Measurements from ENCODE around the gene IFFO2. TPM values are rescaled to one million over a fixed set of nuclear protein-coding genes. Genes with fewer than 3 reads are reported as not detected.

The IFFO2 gene
- total and polyA plus RNA-seq, 2 of the 8 experiments (the other 6 are each of a cell fraction or from before 2014, with no cell fraction given), result 6.6 to 10.4 TPM

DNA sequence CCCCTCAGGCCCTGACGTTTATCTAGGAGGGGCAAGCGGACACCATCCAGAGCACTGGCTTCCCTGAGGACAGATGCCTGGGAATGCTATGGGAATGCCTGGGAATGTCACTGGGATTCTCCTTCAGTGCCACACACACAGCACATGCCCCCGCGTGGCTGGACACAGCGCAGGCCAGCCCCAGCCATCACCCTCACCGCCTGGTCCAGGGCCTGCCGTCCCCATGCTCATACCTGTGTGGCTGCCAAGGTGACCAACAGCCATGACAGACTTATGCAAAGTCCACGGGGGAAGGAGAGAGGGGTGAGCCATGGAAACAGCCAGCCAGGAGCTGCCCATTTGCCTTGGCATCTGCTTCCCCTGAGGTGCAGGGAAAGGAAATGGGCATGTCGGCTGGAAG is 91.3 kb downstream of the IFFO2 start:
- CTCF ChIA-PET (ENCODE audit: partially characterized antibody), result interaction anchor here (2.1 kb wide), 1 partner anchor 42 kb away, joined by 8 read pairs; no protein-coding TSS in a partner anchor
- no peak overlapping the region for H4K5ac ChIP-seq (ENCODE audit: insufficient read length, low read depth, low read length)

More for the DNA sequence above, 91.3 kb downstream of the IFFO2 start:
- no peak overlapping the region for H3K14ac ChIP-seq (ENCODE audit: insufficient read length)
- H2BK15ac ChIP-seq (ENCODE audit: low read length), result no peak overlapping the region
- no peak overlapping the region for H3K23ac ChIP-seq (ENCODE audit: insufficient read length)
- 73% methylated on average over 9 of the region's 9 CpGs; no CpG with 5 or more reads in 1 of the 2 experiments for WGBS, 2 experiments (ENCODE audit: extremely low coverage in 1 of 2, insufficient coverage in 1 of 2, insufficient read length in 1 of 2, insufficient replicate concordance in 2 of 2, low coverage in 1 of 2, low lambda C conversion rate in 2 of 2, missing lambda C conversion rate in 1 of 2)
- no peak overlapping the region for H2BK12ac ChIP-seq (ENCODE audit: low read depth, low read length)
- no peak overlapping the region for H2AFZ ChIP-seq (ENCODE audit: low read length)
- peaks cover 0 to 3% of the 10 kb centered on the region in 2 experiments for H4K20me1 ChIP-seq (replicated peaks in 1 of 2; ENCODE audit: control insufficient read depth in 1 of 2, insufficient read depth in 2 of 2, low read length in 2 of 2)
- H3K18ac ChIP-seq (ENCODE audit: extremely low read depth, low read length), result no peak overlapping the region
- no peaks in the 10 kb centered on the region for H3K23me2 ChIP-seq (ENCODE audit: low read depth, low read length)
- no peak overlapping the region for H2BK5ac ChIP-seq (ENCODE audit: low read depth, low read length)
- DNase-seq (ENCODE audit: low read depth in 1 of 2, low spot score in 2 of 2) (no peak), FAIRE-seq (no peak)
- no peaks in the 10 kb centered on the region for H3K4me1 ChIP-seq (replicated peaks in 1 of 4; ENCODE audit: control insufficient read depth in 3 of 4, insufficient read depth in 4 of 4, low read length in 3 of 4)
- no peak overlapping the region for H2AK5ac ChIP-seq (ENCODE audit: low read depth, low read length)
- no peak overlapping the region for H2BK120ac ChIP-seq (replicated peaks; ENCODE audit: low read depth, low read length)
- H3K36me3 ChIP-seq (ENCODE audit: control insufficient read depth in 2 of 4, insufficient read depth in 4 of 4, low read length in 3 of 4), result no peaks in the 10 kb centered on the region
- H3K9me3 ChIP-seq (ENCODE audit: insufficient read depth in 2 of 2, low read depth in 1 of 2, low read length in 1 of 2), result no peaks in the 10 kb centered on the region
- H3K27ac ChIP-seq (ENCODE audit: low read depth, low read length), result no peak overlapping the region
- H3K9ac ChIP-seq (replicated peaks in 1 of 4; ENCODE audit: extremely low read depth in 1 of 4, low read depth in 3 of 4, low read length in 3 of 4), result no peak overlapping the region
- H3K4me2 ChIP-seq (ENCODE audit: insufficient read depth in 1 of 2, low read depth in 2 of 2, low read length in 2 of 2), result no peak overlapping the region
- H3K27me3 ChIP-seq (replicated peaks in 1 of 4; ENCODE audit: control insufficient read depth in 3 of 4, extremely low read depth in 1 of 4, insufficient read depth in 3 of 4, low read length in 3 of 4), result no peaks in the 10 kb centered on the region
- no peak overlapping the region for H4K91ac ChIP-seq (replicated peaks; ENCODE audit: insufficient read length, low read length)
- POLR2A ChIA-PET (ENCODE audit: partially characterized antibody), result no interaction called here
- H2BK20ac ChIP-seq (ENCODE audit: low read length), result no peak overlapping the region
- H3K56ac ChIP-seq (replicated peaks; ENCODE audit: insufficient read length, low read depth, low read length), result no peak overlapping the region
- H3K79me1 ChIP-seq (ENCODE audit: low read depth, low read length), result peaks cover 2% of the 10 kb centered on the region; the same call in 1 of the 2 replicates
- H3K4ac ChIP-seq (replicated peaks; ENCODE audit: insufficient read length, low read depth, low read length), result no peak overlapping the region
- TF ChIP-seq MAFK (IDR thresholded peaks at IDR 0.05; ENCODE audit: low read depth, low read length) (no peak), CREB1 (IDR thresholded peaks at IDR 0.05) (no peak), RAD21 (IDR thresholded peaks at IDR 0.05 in 1 of 2, conservative IDR thresholded peaks at IDR 0.05 in 1 of 2; ENCODE audit: low read depth in 2 of 2, low read length in 2 of 2) (no peak), NANOG (IDR thresholded peaks at IDR 0.05; ENCODE audit: insufficient read depth, low read depth, low read length, poor library complexity, severe bottlenecking) (no peak), SIX5 (IDR thresholded peaks at IDR 0.05; ENCODE audit: low read depth, low read length) (no peak), KDM5A (IDR thresholded peaks at IDR 0.05; ENCODE audit: low read length) (no peak), RNF2 (IDR thresholded peaks at IDR 0.05; ENCODE audit: borderline replicate concordance, low read depth, low read length, missing control alignments, poor library complexity, severe bottlenecking) (no peak), TAF7 (optimal IDR thresholded peaks at IDR 0.05; ENCODE audit: borderline replicate concordance, low read depth, low read length) (no peak), CBX5 (IDR thresholded peaks at IDR 0.05; ENCODE audit: low read depth, low read length) (no peak)
- H3K79me2 ChIP-seq (ENCODE audit: control insufficient read depth in 1 of 2, insufficient read depth in 2 of 2, low read length in 2 of 2), result no peaks in the 10 kb centered on the region
- H3K4me3 ChIP-seq (ENCODE audit: extremely low read depth in 1 of 4, insufficient read depth in 2 of 4, low read depth in 3 of 4, low read length in 4 of 4), result no peak overlapping the region
- no peak overlapping the region; the same call in 1 of the 2 replicates for H4K8ac ChIP-seq (ENCODE audit: extremely low read depth, insufficient read depth, low read length)
